Breast epithelium (tissue), 3 donors: ENCODE measurements around the gene ZHX3.

Experiments
- POLR2A ChIP-seq: fragments of 450-650 bp; IDR thresholded peaks from one replicate; pipeline ENCODE4 v1.6.1; 2016; ENCODE audit warnings: antibody characterized with exemption, mild to moderate bottlenecking, moderate library complexity
- TF ChIP-seq, protein P1 (sequence below), 3 donors: fragments of 450-650 bp; IDR thresholded peaks; one replicate each; pipeline ENCODE4 v1.5.1; 2016 to 2017; ENCODE audit warnings: antibody characterized with exemption in 3 of 3, mild to moderate bottlenecking in 3 of 3, moderate library complexity in 3 of 3

DNA sequence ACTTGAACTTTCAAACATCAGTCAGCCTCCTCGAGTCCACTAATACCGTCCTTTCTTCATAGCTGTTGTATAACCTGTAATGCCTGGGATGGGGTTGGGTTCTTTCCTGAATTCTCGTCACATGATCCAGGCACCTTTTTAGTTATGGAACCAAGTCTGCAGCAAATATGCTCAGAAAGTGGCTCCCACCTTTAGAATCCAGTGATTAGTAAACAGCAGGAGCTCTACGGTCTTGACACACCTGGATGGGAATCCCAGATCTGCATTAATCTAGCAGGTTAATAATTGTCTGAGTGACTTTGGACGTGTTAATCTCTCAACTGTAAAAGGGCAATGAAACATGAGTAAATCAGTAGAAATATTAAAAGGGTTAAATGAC, 729 bp upstream of the ZHX3 start:
- TF ChIP-seq, protein P1, sequence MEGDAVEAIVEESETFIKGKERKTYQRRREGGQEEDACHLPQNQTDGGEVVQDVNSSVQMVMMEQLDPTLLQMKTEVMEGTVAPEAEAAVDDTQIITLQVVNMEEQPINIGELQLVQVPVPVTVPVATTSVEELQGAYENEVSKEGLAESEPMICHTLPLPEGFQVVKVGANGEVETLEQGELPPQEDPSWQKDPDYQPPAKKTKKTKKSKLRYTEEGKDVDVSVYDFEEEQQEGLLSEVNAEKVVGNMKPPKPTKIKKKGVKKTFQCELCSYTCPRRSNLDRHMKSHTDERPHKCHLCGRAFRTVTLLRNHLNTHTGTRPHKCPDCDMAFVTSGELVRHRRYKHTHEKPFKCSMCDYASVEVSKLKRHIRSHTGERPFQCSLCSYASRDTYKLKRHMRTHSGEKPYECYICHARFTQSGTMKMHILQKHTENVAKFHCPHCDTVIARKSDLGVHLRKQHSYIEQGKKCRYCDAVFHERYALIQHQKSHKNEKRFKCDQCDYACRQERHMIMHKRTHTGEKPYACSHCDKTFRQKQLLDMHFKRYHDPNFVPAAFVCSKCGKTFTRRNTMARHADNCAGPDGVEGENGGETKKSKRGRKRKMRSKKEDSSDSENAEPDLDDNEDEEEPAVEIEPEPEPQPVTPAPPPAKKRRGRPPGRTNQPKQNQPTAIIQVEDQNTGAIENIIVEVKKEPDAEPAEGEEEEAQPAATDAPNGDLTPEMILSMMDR (IDR thresholded peaks at IDR 0.05), result no peak
- TF ChIP-seq POLR2A, result no peak
